IMR-90 (cell line): ENCODE measurements around the gene NUDT15. TPM values are rescaled to one million over a fixed set of nuclear protein-coding genes. Genes with fewer than 3 reads are reported as not detected.

Experiments
- ATAC-seq: fragments of 200-7000 bp; cut with Tn5 transposase; 2 replicates; pipeline ENCODE4 v1.9.1; 2020; ENCODE audit warnings: low read depth, mild to moderate bottlenecking, moderate library complexity
- BruUV-seq: library from RNA; stranded (reverse); fragments of 400-500 nt; replicated peaks from 2 replicates; lab custom pipeline; 2021; lab: Mats Ljungman, UMichigan
- CTCF ChIA-PET: fragments of 300-600 bp; formaldehyde crosslinking; extraction: SDS; loops from one replicate; lab custom pipeline; 2021; ENCODE audit warnings: antibody characterized with exemption; lab: Yijun Ruan, JAX
- POLR2A ChIA-PET: fragments of 300-600 bp; sonication (Branson Sonifier 250); formaldehyde crosslinking; loops from one replicate; lab custom pipeline; 2022; ENCODE audit warnings: antibody characterized with exemption; ENCODE audit not compliant: unreplicated experiment; lab: Charles Lee
- DNase-seq: peaks from one replicate; pipeline ENCODE4 v3.0.0; 2013
- H2AFZ ChIP-seq: replicated peaks from 2 replicates; pipeline ENCODE3; 2013; ENCODE audit warnings: low read length, mild to moderate bottlenecking; ENCODE audit not compliant: poor library complexity
- H2AK5ac ChIP-seq: 2 replicates; pipeline ENCODE4 v1.6.1; 2013; ENCODE audit warnings: low read depth, low read length, inconsistent platforms
- H2AK9ac ChIP-seq: replicated peaks from 2 replicates; pipeline ENCODE3; 2013; ENCODE audit warnings: mild to moderate bottlenecking, low read depth, low read length, moderate library complexity; ENCODE audit not compliant: poor library complexity
- H2BK120ac ChIP-seq: 2 replicates; pipeline ENCODE4 v1.6.1; 2013; ENCODE audit warnings: low read depth, low read length, inconsistent platforms
- H2BK15ac ChIP-seq: 3 replicates; pipeline ENCODE4 v1.6.1; 2013; ENCODE audit warnings: low read depth, low read length, inconsistent platforms
- H2BK20ac ChIP-seq: 2 replicates; pipeline ENCODE4 v1.6.1; 2013; ENCODE audit warnings: low read depth, mild to moderate bottlenecking, inconsistent platforms, low read length, moderate library complexity
- H2BK5ac ChIP-seq: 2 replicates; pipeline ENCODE4 v1.6.1; 2013; ENCODE audit warnings: mild to moderate bottlenecking, low read depth, low read length, inconsistent platforms; ENCODE audit not compliant: poor library complexity, severe bottlenecking
- H3K14ac ChIP-seq: replicated peaks from 2 replicates; pipeline ENCODE4 v1.6.1; 2013; ENCODE audit warnings: low read depth, low read length, inconsistent platforms
- H3K18ac ChIP-seq: 2 replicates; pipeline ENCODE4 v1.6.1; 2013; ENCODE audit warnings: low read depth, low read length, control low read depth
- H3K23ac ChIP-seq: 2 replicates; pipeline ENCODE4 v1.6.1; 2013; ENCODE audit warnings: low read depth, low read length, inconsistent platforms
- H3K27ac ChIP-seq: 2 replicates; pipeline ENCODE4 v1.5.1; 2013; ENCODE audit warnings: mild to moderate bottlenecking, control low read depth, low read length; ENCODE audit not compliant: insufficient read depth
- H3K27me3 ChIP-seq: 2 replicates; pipeline ENCODE4 v1.6.1; 2013; ENCODE audit warnings: low read length; ENCODE audit not compliant: control insufficient read depth, insufficient read depth
- H3K36me3 ChIP-seq: 2 replicates; pipeline ENCODE4 v1.6.1; 2013; ENCODE audit warnings: low read length, mixed read lengths; ENCODE audit not compliant: control insufficient read depth, insufficient read depth
- H3K4ac ChIP-seq: 2 replicates; pipeline ENCODE4 v1.6.1; 2013; ENCODE audit warnings: low read depth, low read length, inconsistent platforms
- H3K4me1 ChIP-seq: 2 replicates; pipeline ENCODE4 v1.6.1; 2013; ENCODE audit warnings: low read length, mixed read lengths; ENCODE audit not compliant: control insufficient read depth, insufficient read depth
- H3K4me2 ChIP-seq: 2 replicates; pipeline ENCODE4 v1.6.1; 2013; ENCODE audit warnings: low read depth, mild to moderate bottlenecking, control low read depth, low read length, moderate library complexity
- H3K4me3 ChIP-seq: 2 replicates; pipeline ENCODE4 v1.5.1; 2013; ENCODE audit warnings: low read depth, mild to moderate bottlenecking, control low read depth, low read length, moderate library complexity; ENCODE audit not compliant: insufficient read depth
- H3K56ac ChIP-seq: 2 replicates; pipeline ENCODE4 v1.6.1; 2013; ENCODE audit warnings: low read length, inconsistent platforms; ENCODE audit not compliant: insufficient read depth; ENCODE audit errors: extremely low read depth
- H3K79me1 ChIP-seq, 2 experiments: 2 replicates each; pipeline ENCODE4 v1.6.1; 2013; ENCODE audit warnings: low read length in 2 of 2, inconsistent platforms in 1 of 2, low read depth in 1 of 2
- H3K9ac ChIP-seq: 2 replicates; pipeline ENCODE4 v1.6.1; 2013; ENCODE audit warnings: low read depth, low read length, control low read depth
- H3K9me1 ChIP-seq: 2 replicates; pipeline ENCODE4 v1.6.1; 2013; ENCODE audit warnings: low read length, inconsistent platforms; ENCODE audit not compliant: insufficient read depth
- H3K9me3 ChIP-seq: 2 replicates; pipeline ENCODE4 v1.6.1; 2013; ENCODE audit warnings: low read length; ENCODE audit not compliant: control insufficient read depth, insufficient read depth
- H4K20me1 ChIP-seq: 2 replicates; pipeline ENCODE4 v1.6.1; 2013; ENCODE audit warnings: low read length, inconsistent platforms; ENCODE audit not compliant: insufficient read depth
- H4K5ac ChIP-seq: 2 replicates; pipeline ENCODE4 v1.6.1; 2013; ENCODE audit warnings: mild to moderate bottlenecking, low read depth, low read length, control low read depth
- H4K8ac ChIP-seq, 2 experiments: 2 replicates each; pipeline ENCODE4 v1.6.1; 2013; ENCODE audit warnings: low read depth in 2 of 2, low read length in 2 of 2, control low read depth in 1 of 2, inconsistent platforms in 1 of 2
- H4K91ac ChIP-seq: 2 replicates; pipeline ENCODE4 v1.6.1; 2013; ENCODE audit warnings: low read depth, low read length, inconsistent platforms; ENCODE audit not compliant: insufficient read depth
- BHLHE40 ChIP-seq: fragments of 150-350 bp; IDR thresholded peaks from 2 replicates; pipeline ENCODE4 v1.6.1; 2016; ENCODE audit warnings: mild to moderate bottlenecking, low read depth, low read length
- CEBPB ChIP-seq: IDR thresholded peaks from 2 replicates; pipeline ENCODE4 v1.6.1; 2012; ENCODE audit warnings: low read depth, low read length, improper control_type of control experiment
- CHD1 ChIP-seq: IDR thresholded peaks from 2 replicates; pipeline ENCODE4 v1.6.1; 2012; ENCODE audit warnings: low read depth, low read length, improper control_type of control experiment
- FOS ChIP-seq: fragments of 150-350 bp; IDR thresholded peaks from 2 replicates; pipeline ENCODE4 v1.6.1; 2016; ENCODE audit warnings: low read depth, low read length
- MAFK ChIP-seq: IDR thresholded peaks from 2 replicates; pipeline ENCODE4 v1.6.1; 2012; ENCODE audit warnings: low read depth, low read length, improper control_type of control experiment
- MAZ ChIP-seq: IDR thresholded peaks from 2 replicates; pipeline ENCODE4 v1.6.1; 2012; ENCODE audit warnings: low read depth, mild to moderate bottlenecking, low read length, improper control_type of control experiment, moderate library complexity, borderline replicate concordance
- MXI1 ChIP-seq: IDR thresholded peaks from 2 replicates; pipeline ENCODE4 v1.6.1; 2012; ENCODE audit warnings: low read depth, mild to moderate bottlenecking, low read length, moderate library complexity, borderline replicate concordance
- NFE2L2 ChIP-seq: fragments of 150-350 bp; IDR thresholded peaks from 2 replicates; pipeline ENCODE4 v1.6.1; 2016; ENCODE audit warnings: low read depth, mild to moderate bottlenecking, low read length
- POLR2A ChIP-seq: IDR thresholded peaks from 2 replicates; pipeline ENCODE4 v1.6.1; 2012; ENCODE audit warnings: mild to moderate bottlenecking, low read depth, low read length
- RAD21 ChIP-seq: IDR thresholded peaks from 2 replicates; pipeline ENCODE4 v1.6.1; 2012; ENCODE audit warnings: low read length, improper control_type of control experiment
- RCOR1 ChIP-seq: IDR thresholded peaks from 2 replicates; pipeline ENCODE4 v1.6.1; 2012; ENCODE audit warnings: mild to moderate bottlenecking, low read length, improper control_type of control experiment; ENCODE audit not compliant: insufficient replicate concordance
- RFX5 ChIP-seq: IDR thresholded peaks from 2 replicates; pipeline ENCODE4 v1.8.0; 2012; ENCODE audit warnings: low read depth, mild to moderate bottlenecking, low read length, moderate library complexity
- SMC3 ChIP-seq: fragments of 150-350 bp; IDR thresholded peaks from 2 replicates; pipeline ENCODE4 v1.6.1; 2016; ENCODE audit warnings: low read depth, mild to moderate bottlenecking, antibody characterized with exemption, low read length, moderate library complexity
- WGBS, 2 experiments: methylation state at CpG; one replicate each; pipeline versions ENCODE4 v1.1.5 to v1.1.7; 2013; ENCODE audit warnings: missing lambda C conversion rate in 2 of 2; ENCODE audit not compliant: insufficient read length in 1 of 2; ENCODE audit errors: extremely low coverage in 2 of 2; 5-methylcytosine and 5-hydroxymethylcytosine counted together
- dilution Hi-C: fragments of 300-500 bp; cut with HindIII; formaldehyde crosslinking; loops from one replicate; pipeline ENCODE4 v1.14.3; 2018; ENCODE audit warnings: low sequenced_read_pairs; ENCODE audit not compliant: unreplicated experiment
- in situ Hi-C: fragments of 300-500 bp; cut with MboI; formaldehyde crosslinking; loops from 3 replicates; pipeline ENCODE4 v1.14.3; 2019; ENCODE audit warnings: low sequenced_read_pairs, inconsistent platforms, mixed read lengths
- intact Hi-C: fragments of 100-400 bp; cut with micrococcal nuclease; formaldehyde crosslinking; loops from 2 replicates; pipeline ENCODE4 v1.10.0; 2022
- polyA plus RNA-seq, 3 experiments: library from polyadenylated mRNA; depleted of rRNA; stranded (reverse); fragments of >200 nt; gene quantifications; 2 replicates each; pipeline ENCODE4 v1.2.3, GENCODE V29; 2012; ENCODE audit warnings: low replicate concordance in 1 of 3
- total RNA-seq: library from RNA; depleted of rRNA; stranded (reverse); fragments of >200 nt; gene quantifications from 2 replicates; pipeline ENCODE4 v1.2.3, GENCODE V29; 2012
- TF ChIP-seq, protein P1 (sequence below): fragments of 150-350 bp; IDR thresholded peaks from 2 replicates; pipeline ENCODE4 v1.6.1; 2016; ENCODE audit warnings: low read depth, mild to moderate bottlenecking, low read length, moderate library complexity, borderline replicate concordance
- TF ChIP-seq, protein P2 (sequence below): conservative IDR thresholded peaks from 2 replicates; pipeline ENCODE4 v1.5.1; 2012; ENCODE audit warnings: mild to moderate bottlenecking, low read depth, low read length, improper control_type of control experiment
- TF ChIP-seq, protein P3 (sequence below): fragments of 150-350 bp; IDR thresholded peaks from 2 replicates; pipeline ENCODE4 v1.6.1; 2017; ENCODE audit warnings: mild to moderate bottlenecking, antibody characterized with exemption, low read length, low read depth

Gene NUDT15
- total and polyA plus RNA-seq, 2 of the 4 experiments (the other 2 are of a cell fraction): 13.1 to 14.2 TPM

DNA sequence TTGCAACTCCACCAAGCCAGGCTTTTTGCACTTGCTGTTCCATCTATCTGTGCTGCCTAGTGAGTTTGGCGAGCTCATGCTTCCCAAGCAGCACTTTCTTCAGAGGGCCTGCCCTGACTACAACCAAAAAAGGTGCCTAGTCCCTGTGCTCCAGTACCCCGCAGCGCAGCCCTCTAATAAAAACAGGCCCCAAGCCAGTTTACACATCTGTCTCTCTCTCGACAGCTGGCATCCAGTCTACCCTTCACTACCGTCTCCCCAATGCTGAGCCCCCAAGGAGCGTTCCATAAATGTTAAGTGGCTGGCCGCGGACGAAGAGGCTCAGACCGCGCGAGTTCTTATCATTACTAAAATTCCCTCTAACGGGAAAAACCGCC, 56.9 kb downstream of the NUDT15 start:
- no peak overlapping the region for H4K5ac ChIP-seq
- H3K27me3 ChIP-seq: no peaks in the 10 kb centered on the region
- peak; percentile 36 for ATAC-seq
- H3K36me3 ChIP-seq: no peaks in the 10 kb centered on the region
- DNase-seq: no peak
- H3K23ac ChIP-seq: peak overlapping the region; percentile 87
- in situ Hi-C loops (no loop called here), intact Hi-C loops (loop anchor here (10.0 kb wide), 1 partner anchor 300 kb away; no protein-coding TSS in a partner anchor), dilution Hi-C loops (no loop called here)
- H3K56ac ChIP-seq: peak overlapping the region; percentile 77; the same call in 1 of the 2 replicates
- H3K18ac ChIP-seq: no peak overlapping the region
- no peaks in the 10 kb centered on the region for H3K9me3 ChIP-seq
- peak overlapping the region; percentile 94 for H2AK9ac ChIP-seq
- H3K9me1 ChIP-seq: peaks cover 3% of the 10 kb centered on the region; the same call in 1 of the 2 replicates
- no TSS peak for BruUV-seq
- H3K14ac ChIP-seq: peak overlapping the region; percentile 75; the same call in 1 of the 2 replicates
- H4K20me1 ChIP-seq: peaks cover 21% of the 10 kb centered on the region
- H3K79me1 ChIP-seq: peaks cover 6 to 32% of the 10 kb centered on the region in 2 experiments
- H2BK15ac ChIP-seq: no peak overlapping the region
- ChIA-PET POLR2A (no interaction called here), CTCF (interaction anchor here (0.6 to 1.4 kb wide), 7 partner anchors 9 to 394 kb away, joined by 3 to 6 read pairs (median 5); no protein-coding TSS in a partner anchor)
- H2AFZ ChIP-seq: peak overlapping the region; percentile 98
- peak overlapping the region; percentile 47 for H2BK5ac ChIP-seq
- H4K8ac ChIP-seq: peak overlapping the region; percentile 46 to 91; a peak in 3 of 4 replicates
- H2AK5ac ChIP-seq: peak overlapping the region; percentile 68; the same call in 1 of the 2 replicates
- peak overlapping the region; percentile 73 for H3K4ac ChIP-seq
- H3K4me3 ChIP-seq: peak overlapping the region; percentile 73
- H2BK120ac ChIP-seq: no peak overlapping the region
- H3K9ac ChIP-seq: peak overlapping the region; percentile 76
- no peak overlapping the region for H2BK20ac ChIP-seq
- H4K91ac ChIP-seq: peak overlapping the region; percentile 56; the same call in 1 of the 2 replicates
- H3K27ac ChIP-seq: peak overlapping the region; percentile 72
- peaks cover 2% of the 10 kb centered on the region; the same call in 1 of the 2 replicates for H3K4me1 ChIP-seq
- WGBS, 2 experiments: 0% methylated on average over 1 of the region's 14 CpGs; no CpG with 5 or more reads in 1 of the 2 experiments
- TF ChIP-seq, protein P1, sequence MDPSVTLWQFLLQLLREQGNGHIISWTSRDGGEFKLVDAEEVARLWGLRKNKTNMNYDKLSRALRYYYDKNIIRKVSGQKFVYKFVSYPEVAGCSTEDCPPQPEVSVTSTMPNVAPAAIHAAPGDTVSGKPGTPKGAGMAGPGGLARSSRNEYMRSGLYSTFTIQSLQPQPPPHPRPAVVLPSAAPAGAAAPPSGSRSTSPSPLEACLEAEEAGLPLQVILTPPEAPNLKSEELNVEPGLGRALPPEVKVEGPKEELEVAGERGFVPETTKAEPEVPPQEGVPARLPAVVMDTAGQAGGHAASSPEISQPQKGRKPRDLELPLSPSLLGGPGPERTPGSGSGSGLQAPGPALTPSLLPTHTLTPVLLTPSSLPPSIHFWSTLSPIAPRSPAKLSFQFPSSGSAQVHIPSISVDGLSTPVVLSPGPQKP: no peak
- no peak for TF ChIP-seq POLR2A
- TF ChIP-seq RCOR1: no peak
- TF ChIP-seq, protein P2, sequence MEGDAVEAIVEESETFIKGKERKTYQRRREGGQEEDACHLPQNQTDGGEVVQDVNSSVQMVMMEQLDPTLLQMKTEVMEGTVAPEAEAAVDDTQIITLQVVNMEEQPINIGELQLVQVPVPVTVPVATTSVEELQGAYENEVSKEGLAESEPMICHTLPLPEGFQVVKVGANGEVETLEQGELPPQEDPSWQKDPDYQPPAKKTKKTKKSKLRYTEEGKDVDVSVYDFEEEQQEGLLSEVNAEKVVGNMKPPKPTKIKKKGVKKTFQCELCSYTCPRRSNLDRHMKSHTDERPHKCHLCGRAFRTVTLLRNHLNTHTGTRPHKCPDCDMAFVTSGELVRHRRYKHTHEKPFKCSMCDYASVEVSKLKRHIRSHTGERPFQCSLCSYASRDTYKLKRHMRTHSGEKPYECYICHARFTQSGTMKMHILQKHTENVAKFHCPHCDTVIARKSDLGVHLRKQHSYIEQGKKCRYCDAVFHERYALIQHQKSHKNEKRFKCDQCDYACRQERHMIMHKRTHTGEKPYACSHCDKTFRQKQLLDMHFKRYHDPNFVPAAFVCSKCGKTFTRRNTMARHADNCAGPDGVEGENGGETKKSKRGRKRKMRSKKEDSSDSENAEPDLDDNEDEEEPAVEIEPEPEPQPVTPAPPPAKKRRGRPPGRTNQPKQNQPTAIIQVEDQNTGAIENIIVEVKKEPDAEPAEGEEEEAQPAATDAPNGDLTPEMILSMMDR: no peak
- TF ChIP-seq FOS: no peak
- TF ChIP-seq RFX5: no peak
- no peak for TF ChIP-seq BHLHE40
- TF ChIP-seq MXI1: no peak
- no peak for TF ChIP-seq CHD1
- no peak for TF ChIP-seq MAFK
- no peak for TF ChIP-seq MAZ
- TF ChIP-seq, protein P3, sequence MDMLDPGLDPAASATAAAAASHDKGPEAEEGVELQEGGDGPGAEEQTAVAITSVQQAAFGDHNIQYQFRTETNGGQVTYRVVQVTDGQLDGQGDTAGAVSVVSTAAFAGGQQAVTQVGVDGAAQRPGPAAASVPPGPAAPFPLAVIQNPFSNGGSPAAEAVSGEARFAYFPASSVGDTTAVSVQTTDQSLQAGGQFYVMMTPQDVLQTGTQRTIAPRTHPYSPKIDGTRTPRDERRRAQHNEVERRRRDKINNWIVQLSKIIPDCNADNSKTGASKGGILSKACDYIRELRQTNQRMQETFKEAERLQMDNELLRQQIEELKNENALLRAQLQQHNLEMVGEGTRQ: no peak
- no peak for TF ChIP-seq SMC3
- no peak for TF ChIP-seq CEBPB
- TF ChIP-seq RAD21: no peak
- no peak for TF ChIP-seq NFE2L2
- peak overlapping the region; percentile 98 for H3K4me2 ChIP-seq
